GM18517 (cell line): Measurements from ENCODE around the gene LRRC14B.

Experiments used
- ATAC-seq: cut with Tn5 transposase; IDR thresholded peaks from one replicate; pipeline ENCODE4 v1.9.1; 2021; ENCODE audit warnings: mild to moderate bottlenecking, moderate library complexity; ENCODE audit not compliant: unreplicated experiment

Gene LRRC14B

GRCh38 chr5:173392-174290, 17.7 kb upstream of the LRRC14B start:
- ATAC-seq = no peak

GRCh38 chr5:174291-174600, 17.0 kb upstream of the LRRC14B start:
- no peak for ATAC-seq

- ATAC-seq = no peak
Observed at GRCh38 chr5:174876-175465, 16.3 kb upstream of the LRRC14B start.

GRCh38 chr5:176296-176823, 14.9 kb upstream of the LRRC14B start:
- ATAC-seq = no peak

GRCh38 chr5:178110-178509, 13.2 kb upstream of the LRRC14B start:
- ATAC-seq = no peak

- ATAC-seq = no peak
Observed at GRCh38 chr5:179401-179800, 11.9 kb upstream of the LRRC14B start.

GRCh38 chr5:180286-180918, 10.9 kb upstream of the LRRC14B start:
- ATAC-seq = no peak

GRCh38 chr5:181160-181559, 10.1 kb upstream of the LRRC14B start:
- ATAC-seq = no peak

- no peak for ATAC-seq
Observed at GRCh38 chr5:181566-181965, 9.7 kb upstream of the LRRC14B start.

- no peak for ATAC-seq
Observed at GRCh38 chr5:182126-182525, 9.2 kb upstream of the LRRC14B start.

- ATAC-seq = no peak
Observed at GRCh38 chr5:184471-184870, 6.8 kb upstream of the LRRC14B start.

- no peak for ATAC-seq
Observed at GRCh38 chr5:185095-186070, 5.9 kb upstream of the LRRC14B start.

GRCh38 chr5:186091-187041, 4.9 kb upstream of the LRRC14B start:
- no peak for ATAC-seq

GRCh38 chr5:187042-187431, 4.3 kb upstream of the LRRC14B start:
- ATAC-seq = no peak

GRCh38 chr5:187617-188451, 3.5 kb upstream of the LRRC14B start:
- no peak for ATAC-seq

- ATAC-seq = peak; percentile 76
Observed at GRCh38 chr5:188488-189481, 2.5 kb upstream of the LRRC14B start.

GRCh38 chr5:189486-189885, 1.8 kb upstream of the LRRC14B start:
- ATAC-seq = no peak

GRCh38 chr5:189976-190365, 1.3 kb upstream of the LRRC14B start:
- ATAC-seq = no peak
